ENCODE data around the gene GIGYF2.

DNA sequence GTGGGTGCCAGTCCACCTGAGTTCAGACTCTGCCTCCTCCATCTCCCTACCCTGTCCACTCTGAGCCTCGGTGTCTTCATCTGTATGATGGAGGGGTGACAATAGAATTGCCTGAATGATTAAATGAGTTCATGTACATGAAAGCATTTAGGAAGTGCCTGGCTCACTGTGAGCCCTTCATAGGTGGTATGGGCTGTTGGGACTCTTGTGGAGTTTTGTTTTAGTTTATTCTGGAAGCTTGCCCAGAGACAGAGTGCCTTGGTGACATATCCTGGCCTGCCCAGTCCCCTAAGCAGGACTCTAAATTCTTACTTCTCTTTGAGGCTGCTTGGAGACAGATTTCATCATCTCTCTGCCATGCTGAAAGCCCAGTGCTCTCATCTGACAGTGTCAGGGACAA lies 24.5 kb upstream of the GIGYF2 start:
- TF ChIP-seq, protein P1, sequence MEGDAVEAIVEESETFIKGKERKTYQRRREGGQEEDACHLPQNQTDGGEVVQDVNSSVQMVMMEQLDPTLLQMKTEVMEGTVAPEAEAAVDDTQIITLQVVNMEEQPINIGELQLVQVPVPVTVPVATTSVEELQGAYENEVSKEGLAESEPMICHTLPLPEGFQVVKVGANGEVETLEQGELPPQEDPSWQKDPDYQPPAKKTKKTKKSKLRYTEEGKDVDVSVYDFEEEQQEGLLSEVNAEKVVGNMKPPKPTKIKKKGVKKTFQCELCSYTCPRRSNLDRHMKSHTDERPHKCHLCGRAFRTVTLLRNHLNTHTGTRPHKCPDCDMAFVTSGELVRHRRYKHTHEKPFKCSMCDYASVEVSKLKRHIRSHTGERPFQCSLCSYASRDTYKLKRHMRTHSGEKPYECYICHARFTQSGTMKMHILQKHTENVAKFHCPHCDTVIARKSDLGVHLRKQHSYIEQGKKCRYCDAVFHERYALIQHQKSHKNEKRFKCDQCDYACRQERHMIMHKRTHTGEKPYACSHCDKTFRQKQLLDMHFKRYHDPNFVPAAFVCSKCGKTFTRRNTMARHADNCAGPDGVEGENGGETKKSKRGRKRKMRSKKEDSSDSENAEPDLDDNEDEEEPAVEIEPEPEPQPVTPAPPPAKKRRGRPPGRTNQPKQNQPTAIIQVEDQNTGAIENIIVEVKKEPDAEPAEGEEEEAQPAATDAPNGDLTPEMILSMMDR (IDR thresholded peaks at IDR 0.05): no peak
- no peak for TF ChIP-seq YY1 (IDR thresholded peaks at IDR 0.05; ENCODE audit: low read depth)
- TF ChIP-seq TCF12 (IDR thresholded peaks at IDR 0.05): no peak
- TF ChIP-seq RAD21 (IDR thresholded peaks at IDR 0.05; ENCODE audit: low read length): no peak
- TF ChIP-seq, protein P2, sequence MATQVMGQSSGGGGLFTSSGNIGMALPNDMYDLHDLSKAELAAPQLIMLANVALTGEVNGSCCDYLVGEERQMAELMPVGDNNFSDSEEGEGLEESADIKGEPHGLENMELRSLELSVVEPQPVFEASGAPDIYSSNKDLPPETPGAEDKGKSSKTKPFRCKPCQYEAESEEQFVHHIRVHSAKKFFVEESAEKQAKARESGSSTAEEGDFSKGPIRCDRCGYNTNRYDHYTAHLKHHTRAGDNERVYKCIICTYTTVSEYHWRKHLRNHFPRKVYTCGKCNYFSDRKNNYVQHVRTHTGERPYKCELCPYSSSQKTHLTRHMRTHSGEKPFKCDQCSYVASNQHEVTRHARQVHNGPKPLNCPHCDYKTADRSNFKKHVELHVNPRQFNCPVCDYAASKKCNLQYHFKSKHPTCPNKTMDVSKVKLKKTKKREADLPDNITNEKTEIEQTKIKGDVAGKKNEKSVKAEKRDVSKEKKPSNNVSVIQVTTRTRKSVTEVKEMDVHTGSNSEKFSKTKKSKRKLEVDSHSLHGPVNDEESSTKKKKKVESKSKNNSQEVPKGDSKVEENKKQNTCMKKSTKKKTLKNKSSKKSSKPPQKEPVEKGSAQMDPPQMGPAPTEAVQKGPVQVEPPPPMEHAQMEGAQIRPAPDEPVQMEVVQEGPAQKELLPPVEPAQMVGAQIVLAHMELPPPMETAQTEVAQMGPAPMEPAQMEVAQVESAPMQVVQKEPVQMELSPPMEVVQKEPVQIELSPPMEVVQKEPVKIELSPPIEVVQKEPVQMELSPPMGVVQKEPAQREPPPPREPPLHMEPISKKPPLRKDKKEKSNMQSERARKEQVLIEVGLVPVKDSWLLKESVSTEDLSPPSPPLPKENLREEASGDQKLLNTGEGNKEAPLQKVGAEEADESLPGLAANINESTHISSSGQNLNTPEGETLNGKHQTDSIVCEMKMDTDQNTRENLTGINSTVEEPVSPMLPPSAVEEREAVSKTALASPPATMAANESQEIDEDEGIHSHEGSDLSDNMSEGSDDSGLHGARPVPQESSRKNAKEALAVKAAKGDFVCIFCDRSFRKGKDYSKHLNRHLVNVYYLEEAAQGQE (IDR thresholded peaks at IDR 0.05; ENCODE audit: low read depth, low read length): no peak
- TF ChIP-seq SIN3A (IDR thresholded peaks at IDR 0.05; ENCODE audit: borderline replicate concordance, low read depth, low read length): no peak
- no peak for TF ChIP-seq EZH2phosphoT487 (IDR thresholded peaks at IDR 0.05; ENCODE audit: borderline replicate concordance, low read depth)
- no peak for TF ChIP-seq FOSL2 (IDR thresholded peaks at IDR 0.05; ENCODE audit: borderline replicate concordance, low read depth)
- no peak for TF ChIP-seq FOXJ3 (CRISPR knock-in tag; IDR thresholded peaks at IDR 0.05)
- no peak for TF ChIP-seq MEF2A (IDR thresholded peaks at IDR 0.05; ENCODE audit: borderline replicate concordance, low read depth)
- TF ChIP-seq NRF1 (IDR thresholded peaks at IDR 0.05; ENCODE audit: low read depth, low read length): no peak
- no peak for TF ChIP-seq CHD2 (IDR thresholded peaks at IDR 0.05; ENCODE audit: low read length, partially characterized antibody)
